CD4-positive, alpha-beta T cell (primary cell): ENCODE measurements around the gene AHCYL2. TPM values are rescaled to one million over a fixed set of nuclear protein-coding genes. Genes with fewer than 3 reads are reported as not detected.

ENCODE experiments used
- ATAC-seq: fragments of 200-7000 bp; cut with Tn5 transposase; one replicate; pipeline ENCODE4 v1.10.0; 2022; ENCODE audit warnings: mild to moderate bottlenecking; ENCODE audit not compliant: poor library complexity
- CTCF ChIA-PET: fragments of 350-600 bp; sonication (Branson Sonifier 250); formaldehyde crosslinking; loops from one replicate; lab custom pipeline; 2021; ENCODE audit warnings: antibody characterized with exemption, inconsistent platforms; lab: Charles Lee
- POLR2A ChIA-PET: fragments of 350-600 bp; sonication (Branson Sonifier 250); formaldehyde crosslinking; loops from one replicate; lab custom pipeline; 2021; ENCODE audit warnings: antibody characterized with exemption, inconsistent platforms; lab: Charles Lee
- DNase-seq, 14 experiments: peaks; one replicate each; pipeline ENCODE4 v3.0.0-alpha.2; 2013 to 2020; ENCODE audit warnings: mixed read lengths in 2 of 14
- H3K27ac ChIP-seq, 2 donors: one replicate each; pipeline versions ENCODE4 v1.5.1 to v1.7.0; 2013; ENCODE audit warnings: low read length in 2 of 2, low read depth in 1 of 2, mild to moderate bottlenecking in 1 of 2
- H3K27me3 ChIP-seq, 2 experiments: 1 replicate in 1 of 2; 2 replicates in 1 of 2; pipeline versions ENCODE4 v1.6.1 to v1.7.0; 2013; ENCODE audit warnings: low read length in 2 of 2, control low read depth in 1 of 2, mild to moderate bottlenecking in 1 of 2, moderate library complexity in 1 of 2; ENCODE audit not compliant: insufficient read depth in 2 of 2, control insufficient read depth in 1 of 2
- H3K36me3 ChIP-seq: one replicate; pipeline ENCODE4 v1.6.1; 2013; ENCODE audit warnings: low read length, control low read depth; ENCODE audit not compliant: insufficient read depth
- H3K4me1 ChIP-seq: one replicate; pipeline ENCODE4 v1.6.1; 2013; ENCODE audit warnings: low read length, control low read depth; ENCODE audit not compliant: insufficient read depth
- H3K4me3 ChIP-seq: one replicate; pipeline ENCODE4 v1.5.1; 2013; ENCODE audit warnings: mild to moderate bottlenecking, low read length, moderate library complexity
- H3K9me3 ChIP-seq, 2 experiments: 1 replicate in 1 of 2; 2 replicates in 1 of 2; pipeline versions ENCODE4 v1.6.1 to v1.7.0; 2013; ENCODE audit warnings: low read length in 2 of 2, mild to moderate bottlenecking in 2 of 2, control low read depth in 1 of 2, moderate library complexity in 1 of 2; ENCODE audit not compliant: control insufficient read depth in 1 of 2, insufficient read depth in 1 of 2
- H3K27ac Mint-ChIP-seq: one replicate; pipeline ENCODE4 v1.8.0; 2020; ENCODE audit warnings: mixed read lengths
- H3K27me3 Mint-ChIP-seq: one replicate; pipeline ENCODE4 v1.8.0; 2021; ENCODE audit warnings: mixed read lengths
- H3K36me3 Mint-ChIP-seq: one replicate; pipeline ENCODE4 v1.8.0; 2021; ENCODE audit warnings: low read depth, mixed read lengths
- H3K4me1 Mint-ChIP-seq: one replicate; pipeline ENCODE4 v1.8.0; 2021; ENCODE audit warnings: low read depth, mixed read lengths
- H3K4me3 Mint-ChIP-seq: one replicate; pipeline ENCODE4 v1.8.0; 2020; ENCODE audit warnings: mild to moderate bottlenecking, mixed read lengths
- H3K9me3 Mint-ChIP-seq: one replicate; pipeline ENCODE4 v1.8.0; 2020; ENCODE audit warnings: mixed read lengths
- CTCF ChIP-seq: fragments of 200-600 bp; IDR thresholded peaks from one replicate; pipeline ENCODE4 v1.8.0; 2022; ENCODE audit warnings: antibody characterized with exemption, mild to moderate bottlenecking
- intact Hi-C, 2 experiments: fragments of 100-400 bp; cut with DNase I in 1 of 2; cut with micrococcal nuclease in 1 of 2; formaldehyde crosslinking; loops; one replicate each; pipeline versions ENCODE4 v1.15.1 to v1.9.0; 2023 to 2025; cut with DNase I, micrococcal nuclease
- total RNA-seq, 174 experiments: library from RNA in 2 of 174; stranded (reverse) in 2 of 174; gene quantifications; one replicate each; pipeline ENCODE4 v1.2.3 and lab custom pipeline; 2021 to 2026

AHCYL2 gene
- total RNA-seq, 2 experiments from 2014 or later = 5.8 to 6.0 TPM

GRCh38 chr7:129255800-129256199 is 31.0 kb downstream of the AHCYL2 start:
- ATAC-seq (no peak), DNase-seq (no peak)
- CTCF ChIA-PET = no interaction called here
- no peak for TF ChIP-seq CTCF
- no peaks in the 10 kb centered on the region for H3K9me3 Mint-ChIP-seq
- no peak overlapping the region for H3K4me3 Mint-ChIP-seq
- H3K9me3 ChIP-seq = no peaks in the 10 kb centered on the region
- POLR2A ChIA-PET = interaction anchor here (0.6 kb wide), 1 partner anchor 9 kb away, joined by 3 read pairs; no protein-coding TSS in a partner anchor
- H3K4me1 Mint-ChIP-seq = peaks cover 49% of the 10 kb centered on the region
- intact Hi-C loops = no loop called here
- H3K27me3 ChIP-seq = no peaks in the 10 kb centered on the region
- H3K36me3 ChIP-seq = no peaks in the 10 kb centered on the region
- H3K4me3 ChIP-seq = no peak overlapping the region
- peaks cover 7% of the 10 kb centered on the region for H3K4me1 ChIP-seq
- H3K27ac Mint-ChIP-seq = no peak overlapping the region
- no peaks in the 10 kb centered on the region for H3K27me3 Mint-ChIP-seq
- no peak overlapping the region for H3K27ac ChIP-seq
- H3K36me3 Mint-ChIP-seq = no peaks in the 10 kb centered on the region

- CTCF ChIA-PET = no interaction called here
- POLR2A ChIA-PET = interaction anchor here (0.6 to 0.7 kb wide), 2 partner anchors 9 to 31 kb away, joined by 3 read pairs; partner anchors contain the start of gene AHCYL2
- peaks cover 46% of the 10 kb centered on the region for H3K4me1 Mint-ChIP-seq
These were observed 31.4 kb downstream of the AHCYL2 start for GRCh38 chr7:129256221-129256620.

DNA sequence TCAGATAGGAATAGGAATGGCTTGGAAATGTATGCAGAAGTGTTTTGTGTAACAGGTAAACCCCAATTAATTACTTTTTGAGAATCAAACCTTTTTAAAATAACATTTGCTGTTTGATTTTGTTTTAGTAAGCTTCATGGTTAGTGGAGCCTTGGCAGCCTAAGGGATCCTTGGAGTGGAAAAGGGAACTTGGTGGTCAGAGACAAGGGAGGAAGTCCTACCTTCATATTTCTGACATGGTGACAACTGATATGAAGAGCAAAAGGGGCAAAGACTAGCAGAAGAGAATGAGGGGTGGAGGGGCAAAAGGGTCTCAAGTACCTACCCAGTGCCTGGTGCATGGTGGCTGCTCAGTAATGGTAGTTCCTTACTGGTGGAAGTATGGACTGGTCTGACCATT is 32.3 kb downstream of the AHCYL2 start:
- Histone ChIP-seq H3K27ac (no peak overlapping the region), H3K36me3 (no peaks in the 10 kb centered on the region), H3K4me1 (peaks cover 7% of the 10 kb centered on the region), H3K9me3 (no peaks in the 10 kb centered on the region), H3K27me3 (no peaks in the 10 kb centered on the region), H3K4me3 (no peak overlapping the region)
- ATAC-seq = no peak
- H3K27me3 Mint-ChIP-seq = no peaks in the 10 kb centered on the region
- no peak for DNase-seq
- H3K4me3 Mint-ChIP-seq = no peak overlapping the region
- CTCF ChIA-PET = no interaction called here
- POLR2A ChIA-PET = interaction anchor here (0.7 kb wide), 1 partner anchor 32 kb away, joined by 3 read pairs; the partner anchor contains the start of gene AHCYL2
- H3K27ac Mint-ChIP-seq = no peak overlapping the region
- no peak for TF ChIP-seq CTCF
- H3K36me3 Mint-ChIP-seq = no peaks in the 10 kb centered on the region
- peaks cover 50% of the 10 kb centered on the region for H3K4me1 Mint-ChIP-seq
- intact Hi-C loops = no loop called here
- H3K9me3 Mint-ChIP-seq = no peaks in the 10 kb centered on the region

More at GRCh38 chr7:129256221-129256620, 31.4 kb downstream of the AHCYL2 start:
- Histone ChIP-seq H3K4me3 (no peak overlapping the region), H3K4me1 (peaks cover 7% of the 10 kb centered on the region), H3K9me3 (no peaks in the 10 kb centered on the region), H3K27me3 (no peaks in the 10 kb centered on the region), H3K27ac (no peak overlapping the region), H3K36me3 (no peaks in the 10 kb centered on the region)
- Mint-ChIP-seq H3K4me3 (no peak overlapping the region), H3K36me3 (no peaks in the 10 kb centered on the region), H3K9me3 (no peaks in the 10 kb centered on the region), H3K27ac (no peak overlapping the region), H3K27me3 (no peaks in the 10 kb centered on the region)
- intact Hi-C loops = no loop called here
- TF ChIP-seq CTCF = no peak
- ATAC-seq (no peak), DNase-seq (no peak)
